Measurements from ENCODE around the gene SLC29A2.

DNA sequence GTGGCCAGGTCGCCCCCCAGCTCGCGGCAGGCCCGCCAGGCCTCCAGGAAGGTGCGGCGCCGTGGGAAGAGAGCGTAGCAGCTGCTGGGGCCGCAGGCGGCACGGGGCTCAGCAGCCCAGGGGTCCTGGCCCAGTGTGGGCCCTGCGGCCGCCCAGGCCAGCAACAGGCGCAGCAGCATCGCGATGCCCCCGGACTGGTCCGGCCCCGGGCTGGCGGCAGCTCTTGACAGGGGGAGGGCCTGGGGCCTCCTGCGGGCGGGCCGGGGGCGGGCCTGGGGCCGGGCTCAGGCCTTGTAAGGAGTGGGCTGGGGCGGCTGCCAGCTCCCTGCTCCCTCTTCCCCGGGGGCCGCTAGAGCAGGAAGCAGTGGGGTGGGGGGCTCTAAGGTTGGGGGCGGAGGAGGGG, 54.7 kb downstream of the SLC29A2 start, which contains the start of gene CD248:
- TF ChIP-seq, protein P1, sequence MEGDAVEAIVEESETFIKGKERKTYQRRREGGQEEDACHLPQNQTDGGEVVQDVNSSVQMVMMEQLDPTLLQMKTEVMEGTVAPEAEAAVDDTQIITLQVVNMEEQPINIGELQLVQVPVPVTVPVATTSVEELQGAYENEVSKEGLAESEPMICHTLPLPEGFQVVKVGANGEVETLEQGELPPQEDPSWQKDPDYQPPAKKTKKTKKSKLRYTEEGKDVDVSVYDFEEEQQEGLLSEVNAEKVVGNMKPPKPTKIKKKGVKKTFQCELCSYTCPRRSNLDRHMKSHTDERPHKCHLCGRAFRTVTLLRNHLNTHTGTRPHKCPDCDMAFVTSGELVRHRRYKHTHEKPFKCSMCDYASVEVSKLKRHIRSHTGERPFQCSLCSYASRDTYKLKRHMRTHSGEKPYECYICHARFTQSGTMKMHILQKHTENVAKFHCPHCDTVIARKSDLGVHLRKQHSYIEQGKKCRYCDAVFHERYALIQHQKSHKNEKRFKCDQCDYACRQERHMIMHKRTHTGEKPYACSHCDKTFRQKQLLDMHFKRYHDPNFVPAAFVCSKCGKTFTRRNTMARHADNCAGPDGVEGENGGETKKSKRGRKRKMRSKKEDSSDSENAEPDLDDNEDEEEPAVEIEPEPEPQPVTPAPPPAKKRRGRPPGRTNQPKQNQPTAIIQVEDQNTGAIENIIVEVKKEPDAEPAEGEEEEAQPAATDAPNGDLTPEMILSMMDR (IDR thresholded peaks at IDR 0.05) = no peak
- TF ChIP-seq EZH2 (IDR thresholded peaks at IDR 0.05; ENCODE audit: borderline replicate concordance, insufficient read depth, low read depth, low read length, poor library complexity, severe bottlenecking) = no peak

All from B cell (primary cell).